Natural killer cell (primary cell): ENCODE data around the gene CALN1. TPM values are rescaled to one million over a fixed set of nuclear protein-coding genes. Genes with fewer than 3 reads are reported as not detected.
"Not testable (repeated sequence)": the region's sequence is repeated elsewhere in the genome, so short reads cannot be mapped to it uniquely, and the experiment has no call there.

ENCODE experiments used
- ATAC-seq, 3 donors: fragments of 150-1000 bp in 2 of 3; fragments of 200-7000 bp in 1 of 3; cut with Tn5 transposase; 1 replicate in 1 of 3; 2 replicates in 2 of 3; pipeline ENCODE4 v1.10.0; 2021; ENCODE audit warnings: mild to moderate bottlenecking in 2 of 3, moderate library complexity in 2 of 3
- DNase-seq, 2 donors: peaks; one replicate each; pipeline versions ENCODE4 v3.0.0 to v3.0.0-alpha.2; 2013 to 2021; ENCODE audit warnings: mixed read lengths in 1 of 2
- H3K27ac ChIP-seq: one replicate; pipeline ENCODE4 v1.5.1; 2013; ENCODE audit warnings: mild to moderate bottlenecking, low read length
- H3K27me3 ChIP-seq: one replicate; pipeline ENCODE4 v1.6.1; 2013; ENCODE audit warnings: low read length; ENCODE audit not compliant: control insufficient read depth, insufficient read depth
- H3K36me3 ChIP-seq: one replicate; pipeline ENCODE4 v1.6.1; 2013; ENCODE audit warnings: low read length; ENCODE audit not compliant: control insufficient read depth, insufficient read depth
- H3K4me1 ChIP-seq: one replicate; pipeline ENCODE4 v1.6.1; 2013; ENCODE audit warnings: low read length; ENCODE audit not compliant: control insufficient read depth, insufficient read depth
- H3K4me3 ChIP-seq: one replicate; pipeline ENCODE4 v1.5.1; 2013; ENCODE audit warnings: low read length
- H3K9me3 ChIP-seq: one replicate; pipeline ENCODE4 v1.6.1; 2013; ENCODE audit warnings: low read length; ENCODE audit not compliant: control insufficient read depth, insufficient read depth
- H3K27ac Mint-ChIP-seq, 2 donors: one replicate each; pipeline ENCODE4 v1.8.0; 2022; ENCODE audit warnings: mild to moderate bottlenecking in 2 of 2, mixed read lengths in 2 of 2, moderate library complexity in 1 of 2
- H3K27me3 Mint-ChIP-seq, 2 donors: one replicate each; pipeline ENCODE4 v1.8.0; 2022; ENCODE audit warnings: low read depth in 2 of 2, mixed read lengths in 2 of 2
- H3K36me3 Mint-ChIP-seq: one replicate; pipeline ENCODE4 v1.8.0; 2022; ENCODE audit warnings: mixed read lengths
- H3K4me1 Mint-ChIP-seq, 2 donors: one replicate each; pipeline ENCODE4 v1.8.0; 2022; ENCODE audit warnings: mixed read lengths in 2 of 2
- H3K4me3 Mint-ChIP-seq: one replicate; pipeline ENCODE4 v1.8.0; 2022; ENCODE audit warnings: mild to moderate bottlenecking, moderate library complexity, mixed read lengths
- H3K9me3 Mint-ChIP-seq, 2 donors: one replicate each; pipeline ENCODE4 v1.8.0; 2022; ENCODE audit warnings: mixed read lengths in 2 of 2
- whole genome bisulfite sequencing: methylation state at CpG from one replicate; pipeline ENCODE4 v1.1.7; 2013; ENCODE audit warnings: missing lambda C conversion rate; ENCODE audit not compliant: insufficient coverage; 5-methylcytosine and 5-hydroxymethylcytosine counted together
- intact Hi-C: fragments of 100-400 bp; cut with micrococcal nuclease; formaldehyde crosslinking; loops from one replicate; pipeline ENCODE4 v1.14.2; 2022
- total RNA-seq, 4 donors: library from RNA; stranded (reverse); fragments of 120-200 nt in 1 of 4; gene quantifications; one replicate each; pipeline versions ENCODE4 v1.2.3 to v1.2.4, GENCODE V29; 2013 to 2022
- TF ChIP-seq, protein P1 (sequence below): fragments of 200-600 bp; IDR thresholded peaks from one replicate; pipeline ENCODE4 v1.8.0; 2022; ENCODE audit warnings: antibody characterized with exemption

The CALN1 gene
- total RNA-seq, 3 donors from 2014 or later (not counting 1 experiment from before 2014, with no cell fraction given), result 0.18 TPM; not detected in 2

DNA sequence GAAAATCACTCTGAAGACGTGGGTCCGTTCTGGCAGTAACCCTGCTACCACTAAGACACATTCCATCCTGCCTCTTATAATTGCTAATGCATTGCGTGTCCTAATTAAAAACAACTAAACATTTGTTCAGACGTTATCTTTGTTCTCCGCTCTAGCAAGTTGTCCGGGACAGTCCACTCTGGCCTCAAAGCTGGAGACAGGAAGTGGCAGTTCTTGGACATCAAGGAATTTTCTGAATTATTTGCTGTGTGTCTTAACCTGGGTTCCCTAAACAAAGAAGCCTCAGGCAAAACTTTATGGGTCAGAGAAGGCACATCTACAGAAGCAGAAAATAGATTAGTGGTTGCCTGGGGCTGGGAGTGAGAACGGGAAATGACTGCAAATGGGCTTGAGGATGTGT, 199.1 kb downstream of the CALN1 start:
- Histone ChIP-seq H3K4me3 (no peak overlapping the region), H3K27ac (no peak overlapping the region), H3K36me3 (no peaks in the 10 kb centered on the region), H3K27me3 (no peaks in the 10 kb centered on the region), H3K4me1 (no peaks in the 10 kb centered on the region), H3K9me3 (no peaks in the 10 kb centered on the region)
- DNase-seq (no peak), ATAC-seq (no peak)
- Mint-ChIP-seq H3K27ac (no peak overlapping the region), H3K27me3 (peaks cover 0 to 9% of the 10 kb centered on the region in 2 donors), H3K9me3 (peaks cover 0 to 2% of the 10 kb centered on the region in 2 donors), H3K36me3 (no peaks in the 10 kb centered on the region), H3K4me3 (no peak overlapping the region), H3K4me1 (no peaks in the 10 kb centered on the region)
- 92% methylated on average over 7 of the region's 7 CpGs for WGBS
- intact Hi-C loops, result no loop called here
- TF ChIP-seq, protein P1, sequence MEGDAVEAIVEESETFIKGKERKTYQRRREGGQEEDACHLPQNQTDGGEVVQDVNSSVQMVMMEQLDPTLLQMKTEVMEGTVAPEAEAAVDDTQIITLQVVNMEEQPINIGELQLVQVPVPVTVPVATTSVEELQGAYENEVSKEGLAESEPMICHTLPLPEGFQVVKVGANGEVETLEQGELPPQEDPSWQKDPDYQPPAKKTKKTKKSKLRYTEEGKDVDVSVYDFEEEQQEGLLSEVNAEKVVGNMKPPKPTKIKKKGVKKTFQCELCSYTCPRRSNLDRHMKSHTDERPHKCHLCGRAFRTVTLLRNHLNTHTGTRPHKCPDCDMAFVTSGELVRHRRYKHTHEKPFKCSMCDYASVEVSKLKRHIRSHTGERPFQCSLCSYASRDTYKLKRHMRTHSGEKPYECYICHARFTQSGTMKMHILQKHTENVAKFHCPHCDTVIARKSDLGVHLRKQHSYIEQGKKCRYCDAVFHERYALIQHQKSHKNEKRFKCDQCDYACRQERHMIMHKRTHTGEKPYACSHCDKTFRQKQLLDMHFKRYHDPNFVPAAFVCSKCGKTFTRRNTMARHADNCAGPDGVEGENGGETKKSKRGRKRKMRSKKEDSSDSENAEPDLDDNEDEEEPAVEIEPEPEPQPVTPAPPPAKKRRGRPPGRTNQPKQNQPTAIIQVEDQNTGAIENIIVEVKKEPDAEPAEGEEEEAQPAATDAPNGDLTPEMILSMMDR, result no peak

- ATAC-seq (no peak), DNase-seq (no peak)
- H3K36me3 Mint-ChIP-seq, result no peaks in the 10 kb centered on the region
- Histone ChIP-seq H3K27ac (no peak overlapping the region), H3K36me3 (no peaks in the 10 kb centered on the region), H3K4me3 (no peak overlapping the region), H3K4me1 (no peaks in the 10 kb centered on the region), H3K9me3 (no peaks in the 10 kb centered on the region), H3K27me3 (no peaks in the 10 kb centered on the region)
- no peak overlapping the region for H3K4me3 Mint-ChIP-seq
- intact Hi-C loops, result no loop called here
- H3K27ac Mint-ChIP-seq, result no peak overlapping the region
- H3K27me3 Mint-ChIP-seq, result peaks cover 0 to 9% of the 10 kb centered on the region in 2 donors
- peaks cover 0 to 2% of the 10 kb centered on the region in 2 donors for H3K9me3 Mint-ChIP-seq
- WGBS, result 86% methylated on average over 3 of the region's 3 CpGs
- no peaks in the 10 kb centered on the region for H3K4me1 Mint-ChIP-seq
- TF ChIP-seq, protein P1, result no peak
Measured at GRCh38 chr7:72211175-72211574, 201.0 kb downstream of the CALN1 start.

DNA sequence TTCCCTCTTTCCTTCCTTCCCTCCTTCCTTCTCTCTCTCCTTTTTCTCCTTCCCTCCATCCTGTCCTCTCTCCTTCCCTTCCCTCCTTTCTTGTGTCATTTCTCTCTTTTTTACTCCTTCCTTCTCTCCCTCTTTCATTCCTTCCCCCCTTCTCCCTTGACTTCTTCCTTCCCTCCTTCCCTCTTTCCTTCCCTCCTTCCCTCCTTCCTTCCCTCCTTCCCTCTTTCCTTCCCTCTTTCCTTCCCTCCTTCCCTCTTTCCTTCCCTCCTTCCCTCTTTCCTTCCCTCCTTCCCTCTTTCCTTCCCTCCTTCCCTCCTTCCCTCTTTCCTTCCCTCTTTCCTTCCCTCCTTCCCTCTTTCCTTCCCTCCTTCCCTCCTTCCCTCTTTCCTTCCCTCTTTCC, 203.1 kb downstream of the CALN1 start:
- H3K9me3 ChIP-seq, H3K9me3 Mint-ChIP-seq, H3K27me3 ChIP-seq, H3K27me3 Mint-ChIP-seq, H3K36me3 Mint-ChIP-seq, DNase-seq, H3K36me3 ChIP-seq, H3K4me3 ChIP-seq, H3K27ac ChIP-seq, H3K4me1 ChIP-seq, H3K27ac Mint-ChIP-seq, intact Hi-C loops, H3K4me3 Mint-ChIP-seq, ATAC-seq, H3K4me1 Mint-ChIP-seq: not testable (repeated sequence)

- TF ChIP-seq, protein P1, result no peak
- no peak overlapping the region for H3K27ac Mint-ChIP-seq
- intact Hi-C loops, result no loop called here
- no peak overlapping the region for H3K27ac ChIP-seq
- DNase-seq, result no peak
- H3K4me1 Mint-ChIP-seq, result no peaks in the 10 kb centered on the region
- H3K9me3 ChIP-seq, result no peaks in the 10 kb centered on the region
- H3K4me3 Mint-ChIP-seq, result no peak overlapping the region
- H3K27me3 Mint-ChIP-seq, result no peaks in the 10 kb centered on the region
- H3K36me3 ChIP-seq, result no peaks in the 10 kb centered on the region
- H3K4me1 ChIP-seq, result no peaks in the 10 kb centered on the region
- no peaks in the 10 kb centered on the region for H3K36me3 Mint-ChIP-seq
- H3K4me3 ChIP-seq, result no peak overlapping the region
- 90% methylated on average over 9 of the region's 9 CpGs for WGBS
- no peak for ATAC-seq
- H3K9me3 Mint-ChIP-seq, result peaks cover 2 to 3% of the 10 kb centered on the region in 2 donors
- H3K27me3 ChIP-seq, result no peaks in the 10 kb centered on the region
Measured at GRCh38 chr7:72196176-72196575, 216.0 kb downstream of the CALN1 start.
